ENCODE results near the gene CCNG1. TPM values are rescaled to one million over a fixed set of nuclear protein-coding genes. Genes with fewer than 3 reads are reported as not detected.

The CCNG1 gene
- total RNA-seq, 3 donors from 2014 or later: 138 to 190 (median 176) TPM

DNA sequence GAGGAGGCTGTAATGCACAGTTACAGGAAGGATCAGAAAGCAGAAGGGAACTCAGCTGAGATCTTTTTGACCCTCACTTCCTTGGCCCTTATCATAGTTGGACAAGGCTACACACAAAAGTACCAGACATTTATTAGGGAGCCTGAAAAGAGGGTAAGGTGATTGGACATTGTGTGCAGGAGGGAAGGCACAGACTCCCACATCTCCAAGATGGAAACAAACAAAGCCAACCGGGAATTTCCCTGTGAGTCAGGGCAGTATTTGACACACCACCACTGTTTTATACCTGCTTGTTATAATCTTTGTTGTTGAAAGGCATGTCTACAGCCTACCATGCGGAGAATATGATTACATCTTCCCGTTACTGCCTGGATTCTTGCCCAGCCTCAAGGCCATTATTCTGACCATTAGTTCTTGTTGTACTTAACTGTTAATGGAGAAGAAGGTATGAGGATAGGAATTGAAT, 3.0 kb upstream of the CCNG1 start:
- Histone ChIP-seq H3K36me3 (ENCODE audit: low read depth) (no peaks in the 10 kb centered on the region), H3K9me3 (no peaks in the 10 kb centered on the region), H3K4me1 (ENCODE audit: low read depth) (peaks cover 27% of the 10 kb centered on the region), H3K4me3 (no peak overlapping the region)
- DNase-seq: peak in 1 of 3 donors; percentile 59
- intact Hi-C loops (cut with DNase I, micrococcal nuclease): no loop called here
- ATAC-seq: peak; percentile 62
- TF ChIP-seq, protein P1, sequence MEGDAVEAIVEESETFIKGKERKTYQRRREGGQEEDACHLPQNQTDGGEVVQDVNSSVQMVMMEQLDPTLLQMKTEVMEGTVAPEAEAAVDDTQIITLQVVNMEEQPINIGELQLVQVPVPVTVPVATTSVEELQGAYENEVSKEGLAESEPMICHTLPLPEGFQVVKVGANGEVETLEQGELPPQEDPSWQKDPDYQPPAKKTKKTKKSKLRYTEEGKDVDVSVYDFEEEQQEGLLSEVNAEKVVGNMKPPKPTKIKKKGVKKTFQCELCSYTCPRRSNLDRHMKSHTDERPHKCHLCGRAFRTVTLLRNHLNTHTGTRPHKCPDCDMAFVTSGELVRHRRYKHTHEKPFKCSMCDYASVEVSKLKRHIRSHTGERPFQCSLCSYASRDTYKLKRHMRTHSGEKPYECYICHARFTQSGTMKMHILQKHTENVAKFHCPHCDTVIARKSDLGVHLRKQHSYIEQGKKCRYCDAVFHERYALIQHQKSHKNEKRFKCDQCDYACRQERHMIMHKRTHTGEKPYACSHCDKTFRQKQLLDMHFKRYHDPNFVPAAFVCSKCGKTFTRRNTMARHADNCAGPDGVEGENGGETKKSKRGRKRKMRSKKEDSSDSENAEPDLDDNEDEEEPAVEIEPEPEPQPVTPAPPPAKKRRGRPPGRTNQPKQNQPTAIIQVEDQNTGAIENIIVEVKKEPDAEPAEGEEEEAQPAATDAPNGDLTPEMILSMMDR (IDR thresholded peaks at IDR 0.05): no peak

GRCh38 chr5:163436515-163436914, 880 bp upstream of the CCNG1 start:
- ATAC-seq (no peak), DNase-seq (no peak)
- intact Hi-C loops (cut with DNase I, micrococcal nuclease): no loop called here
- no peak overlapping the region for H3K4me3 ChIP-seq
- H3K9me3 ChIP-seq: no peaks in the 10 kb centered on the region
- TF ChIP-seq, protein P1 (IDR thresholded peaks at IDR 0.05): no peak
- no peaks in the 10 kb centered on the region for H3K36me3 ChIP-seq (ENCODE audit: low read depth)
- peaks cover 46% of the 10 kb centered on the region for H3K4me1 ChIP-seq (ENCODE audit: low read depth)

DNA sequence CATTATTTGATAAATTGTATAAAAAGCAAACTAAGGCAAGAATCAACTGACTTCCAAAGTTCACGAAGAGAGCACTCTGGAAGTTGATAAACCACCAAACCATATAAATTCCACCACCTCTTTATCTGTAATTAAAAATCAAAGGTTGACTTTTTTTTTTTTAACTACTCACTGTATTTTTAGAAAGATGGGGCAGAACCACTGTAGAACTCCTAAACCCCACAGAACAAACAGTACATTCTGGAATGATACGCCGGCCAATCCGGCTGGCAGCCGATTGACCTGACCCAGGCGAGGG, 435 bp upstream of the CCNG1 start:
- H3K4me3 ChIP-seq: no peak overlapping the region
- DNase-seq (no peak), ATAC-seq (no peak)
- H3K4me1 ChIP-seq (ENCODE audit: low read depth): peaks cover 46% of the 10 kb centered on the region
- no peaks in the 10 kb centered on the region for H3K9me3 ChIP-seq
- intact Hi-C loops (cut with DNase I, micrococcal nuclease): no loop called here
- TF ChIP-seq, protein P1 (IDR thresholded peaks at IDR 0.05): no peak
- no peaks in the 10 kb centered on the region for H3K36me3 ChIP-seq (ENCODE audit: low read depth)

GRCh38 chr5:163439092-163439425, 1.7 kb downstream of the CCNG1 start:
- TF ChIP-seq, protein P1 (IDR thresholded peaks at IDR 0.05): no peak
- intact Hi-C loops (cut with DNase I, micrococcal nuclease): no loop called here
- Histone ChIP-seq H3K9me3 (no peaks in the 10 kb centered on the region), H3K36me3 (ENCODE audit: low read depth) (no peaks in the 10 kb centered on the region), H3K4me3 (no peak overlapping the region), H3K4me1 (ENCODE audit: low read depth) (peaks cover 35% of the 10 kb centered on the region)
- DNase-seq (peak in 1 of 3 donors; percentile 47), ATAC-seq (no peak)

DNA sequence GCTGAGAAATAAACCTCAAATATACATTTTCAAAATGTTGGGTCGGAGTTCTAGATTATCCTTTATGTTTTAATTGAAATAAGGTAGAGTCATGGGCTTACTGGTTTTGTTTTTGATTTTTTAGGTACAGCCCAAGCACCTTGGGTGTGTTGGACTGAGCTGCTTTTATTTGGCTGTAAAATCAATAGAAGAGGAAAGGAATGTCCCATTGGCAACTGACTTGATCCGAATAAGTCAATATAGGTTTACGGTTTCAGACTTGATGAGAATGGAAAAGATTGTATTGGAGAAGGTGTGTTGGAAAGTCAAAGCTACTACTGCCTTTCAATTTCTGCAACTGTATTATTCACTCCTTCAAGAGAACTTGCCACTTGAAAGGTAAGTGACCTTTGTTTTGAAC, 3.6 kb downstream of the CCNG1 start:
- Histone ChIP-seq H3K9me3 (no peaks in the 10 kb centered on the region), H3K4me3 (no peak overlapping the region), H3K4me1 (ENCODE audit: low read depth) (peaks cover 35% of the 10 kb centered on the region), H3K36me3 (ENCODE audit: low read depth) (no peaks in the 10 kb centered on the region)
- DNase-seq (no peak), ATAC-seq (no peak)
- TF ChIP-seq, protein P1 (IDR thresholded peaks at IDR 0.05): no peak
- intact Hi-C loops (cut with DNase I, micrococcal nuclease): no loop called here

DNA sequence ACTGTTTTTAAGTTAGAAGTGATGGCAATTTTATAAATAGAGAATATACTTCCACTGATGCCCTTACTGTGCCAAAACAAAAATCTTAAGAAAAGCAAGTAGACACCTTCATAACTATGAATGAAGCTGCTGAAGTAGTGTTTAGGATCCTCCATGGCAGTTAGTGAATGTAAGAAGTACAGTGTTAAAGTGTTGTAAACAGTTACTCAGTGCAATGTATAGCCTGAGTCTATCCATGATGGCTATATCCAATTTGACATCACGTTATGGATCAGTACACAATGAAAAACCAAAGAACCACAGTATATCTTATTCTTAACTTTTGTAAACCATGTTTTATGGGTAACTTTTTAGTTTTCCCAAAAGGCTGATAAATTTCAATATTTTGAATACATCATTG, 7.1 kb downstream of the CCNG1 start:
- no peak overlapping the region for H3K4me3 ChIP-seq
- peaks cover 17% of the 10 kb centered on the region for H3K4me1 ChIP-seq (ENCODE audit: low read depth)
- TF ChIP-seq, protein P1 (IDR thresholded peaks at IDR 0.05): no peak
- no peaks in the 10 kb centered on the region for H3K9me3 ChIP-seq
- no peaks in the 10 kb centered on the region for H3K36me3 ChIP-seq (ENCODE audit: low read depth)
- DNase-seq: no peak
- intact Hi-C loops (cut with DNase I, micrococcal nuclease): no loop called here
- no peak for ATAC-seq
